GM18508 (cell line): ENCODE results near the gene TOX2.

Experiments used
- ATAC-seq: cut with Tn5 transposase; IDR thresholded peaks from one replicate; pipeline ENCODE4 v1.9.1; 2021; ENCODE audit warnings: moderate number of reproducible peaks; ENCODE audit not compliant: insufficient read depth, unreplicated experiment

TOX2 gene

DNA sequence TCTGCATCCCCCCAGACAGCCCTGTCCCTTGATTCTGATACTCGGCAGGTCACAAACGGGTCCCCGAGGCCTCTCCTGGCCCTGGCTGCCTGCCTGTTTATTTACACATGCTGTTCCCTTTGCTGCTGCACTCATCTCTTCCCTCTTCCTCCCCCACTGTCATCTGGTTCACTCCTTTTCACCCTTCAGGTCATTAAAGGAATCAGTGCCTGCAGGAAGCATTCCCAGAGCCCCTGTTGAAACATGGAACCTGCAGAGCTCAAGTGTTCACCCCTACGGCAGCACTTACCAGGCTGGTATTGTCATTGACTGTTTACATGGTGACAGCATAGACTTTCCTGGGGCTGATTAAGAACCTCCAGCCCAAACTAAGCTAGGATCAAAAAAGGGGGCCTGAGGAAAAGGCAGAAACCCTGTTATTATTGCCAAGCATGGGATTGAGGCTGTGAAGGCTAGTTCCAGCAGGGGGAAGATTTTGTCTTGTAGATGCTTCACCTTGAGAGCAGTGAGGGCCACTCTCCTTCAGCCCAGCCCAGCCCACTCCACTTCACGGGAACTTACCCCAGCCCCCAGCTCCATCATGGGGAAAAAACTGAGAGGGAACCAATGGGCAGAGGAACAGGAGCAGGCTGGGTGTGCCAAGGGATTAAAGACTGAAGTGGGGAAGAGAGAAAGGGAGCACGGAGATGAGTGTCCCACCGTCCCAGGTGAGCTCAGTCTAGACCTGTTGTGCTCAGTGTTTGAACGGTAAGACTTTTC is 199.1 kb downstream of the TOX2 start:
- ATAC-seq = no peak

DNA sequence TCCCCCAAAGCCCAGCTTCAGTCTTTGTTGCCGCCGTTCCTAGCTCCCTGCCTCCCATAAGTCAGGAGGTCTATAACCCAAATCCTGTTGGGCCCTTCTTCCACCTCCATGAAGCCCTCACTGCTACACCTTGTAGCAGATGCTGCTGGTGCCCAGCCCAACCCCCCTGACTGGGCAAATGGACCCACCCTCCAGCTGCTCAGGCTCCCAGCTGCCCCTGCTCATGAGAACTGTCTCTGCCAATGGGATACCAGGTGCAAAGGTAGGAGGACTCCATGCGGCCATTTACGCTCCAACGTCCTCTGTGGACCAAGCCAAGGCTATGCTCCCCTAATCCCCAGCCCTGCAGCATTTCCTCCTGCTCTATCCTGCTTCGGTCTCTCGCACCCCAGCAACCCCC is 200.5 kb downstream of the TOX2 start:
- ATAC-seq = no peak

- ATAC-seq = no peak
Observed at GRCh38 chr20:44115762-44116644, 201.4 kb downstream of the TOX2 start.

DNA sequence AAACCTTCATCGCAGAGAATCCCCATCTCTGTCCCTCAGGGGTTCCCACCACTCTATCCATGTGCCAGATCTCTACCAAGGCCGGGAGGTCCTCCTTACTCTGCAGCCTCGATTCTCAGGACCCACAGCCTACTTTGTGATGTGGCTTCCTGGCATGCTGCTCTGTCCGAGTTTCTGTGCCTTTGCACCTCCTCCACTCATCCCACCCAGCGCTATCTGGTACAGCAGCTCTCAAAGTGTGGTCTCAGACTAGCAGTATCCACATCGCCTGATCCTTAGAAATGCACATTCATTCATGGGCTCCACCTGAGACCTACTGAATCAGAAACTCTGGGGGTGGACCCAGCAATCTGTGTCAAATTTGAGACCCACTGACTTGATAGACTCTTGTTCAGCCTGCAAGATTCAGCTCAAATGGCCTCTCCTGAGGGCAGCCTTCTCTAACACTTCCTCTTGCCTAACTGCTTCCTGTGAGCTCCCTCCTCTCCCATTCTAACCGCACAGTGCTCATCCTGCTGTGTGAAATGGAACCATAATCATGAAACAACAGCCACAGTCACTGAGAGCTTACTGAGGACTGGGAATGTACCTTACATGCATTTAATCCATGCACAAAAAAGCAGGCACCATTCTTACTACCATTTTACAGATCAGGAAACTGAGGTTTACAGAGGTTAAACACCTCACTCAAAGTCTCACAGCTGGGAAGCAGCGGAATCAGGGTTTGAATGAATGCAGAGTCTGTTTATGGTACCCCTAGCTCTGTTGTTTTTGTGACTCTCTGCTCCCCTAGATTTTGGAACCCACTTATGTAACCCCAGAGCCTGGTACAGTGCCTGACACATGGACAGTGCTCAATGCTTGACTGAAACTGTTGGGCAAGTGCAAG is 202.9 kb downstream of the TOX2 start:
- ATAC-seq = no peak

DNA sequence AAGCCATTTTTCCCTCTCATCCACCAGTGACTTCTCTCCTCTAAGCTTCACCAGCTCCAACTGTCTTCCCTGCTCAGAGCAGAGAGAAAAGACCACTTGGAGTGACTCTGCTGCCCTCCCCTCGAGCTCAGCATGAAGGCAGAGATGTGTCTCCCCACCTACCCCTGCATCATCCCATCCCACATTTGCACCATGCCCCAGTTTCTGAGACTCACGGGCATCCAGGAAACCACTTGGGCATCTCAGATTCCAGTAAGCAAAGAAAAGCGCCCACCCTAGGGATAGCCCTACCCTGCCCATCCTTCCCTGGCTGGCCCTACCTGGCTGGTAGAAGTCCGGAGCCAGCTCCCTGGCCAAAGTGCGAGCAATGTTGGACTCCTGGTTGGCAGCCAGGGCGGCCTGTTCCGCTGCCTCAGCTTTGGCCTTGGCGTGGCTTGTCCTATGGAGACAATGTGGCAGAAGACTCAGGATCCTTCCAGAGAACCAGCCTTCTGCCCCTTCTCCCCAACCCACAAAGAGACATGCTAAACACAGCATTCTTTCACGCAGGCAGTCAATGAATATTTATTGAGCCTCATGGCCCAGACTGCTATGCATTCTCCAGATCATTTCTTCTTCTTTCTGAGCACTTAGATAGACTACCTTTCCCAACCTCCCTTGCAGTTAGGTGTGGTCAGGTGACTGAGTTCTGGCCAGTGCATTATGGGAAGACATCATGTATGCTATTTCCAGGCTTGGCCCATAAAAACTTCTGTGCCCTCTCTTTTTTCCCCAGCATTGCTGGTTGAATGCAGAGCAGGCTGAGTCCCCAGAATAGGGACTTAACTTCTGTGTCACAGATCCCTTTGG is 203.8 kb downstream of the TOX2 start:
- ATAC-seq = no peak
